ENCODE data around the gene BCKDK.

BCKDK gene

DNA sequence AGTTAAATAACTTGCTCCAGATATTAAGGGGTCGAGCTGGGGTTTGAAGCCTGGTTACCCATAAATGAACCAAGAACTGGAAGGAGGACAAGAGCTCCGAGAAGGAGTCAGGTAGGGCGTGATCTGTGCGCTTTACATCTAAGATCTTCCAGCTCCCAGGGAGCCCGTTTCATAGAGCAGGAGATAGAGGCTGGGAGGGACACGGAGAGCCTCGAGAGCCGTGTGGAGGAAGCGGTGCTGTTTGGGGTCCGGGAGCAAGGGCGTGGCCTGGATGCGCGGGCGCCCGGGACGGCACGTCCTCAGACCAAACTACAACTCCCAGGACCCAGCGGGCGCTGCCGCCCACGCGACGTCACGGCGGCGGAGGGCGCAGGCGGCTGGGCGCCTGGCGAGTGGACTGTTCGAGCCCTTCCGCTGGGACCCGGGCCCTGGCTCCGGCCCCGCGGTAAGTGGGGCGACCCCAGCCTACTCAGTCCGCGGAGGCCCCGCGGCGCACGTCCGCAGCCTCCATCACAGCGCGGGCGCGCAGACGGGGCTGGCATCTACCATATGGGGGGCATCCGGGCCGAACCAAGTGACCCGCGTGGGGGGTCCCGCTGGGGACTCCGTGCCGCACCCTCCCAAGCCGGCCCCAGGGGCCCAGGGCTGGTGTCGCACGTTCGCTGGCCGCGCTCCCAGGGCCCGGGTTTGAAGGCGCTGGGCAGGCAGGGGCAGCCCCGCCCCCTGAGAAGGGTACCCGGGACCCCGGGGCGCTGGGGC, at the start of gene BCKDK:
Gene BCKDK (plus strand): TSS at position 352 of the 759 bp plus-strand sequence. CDS start 838 bp downstream, outside the sequence.
- DNase-seq (ENCODE audit: low spot score) = peak; percentile 83

GRCh38 chr16:31061126-31061812, 46.9 kb upstream of the BCKDK start:
- DNase-seq (ENCODE audit: low spot score) = no peak

GRCh38 chr16:31061813-31062440, 46.3 kb upstream of the BCKDK start:
- DNase-seq (ENCODE audit: low spot score) = no peak

DNA sequence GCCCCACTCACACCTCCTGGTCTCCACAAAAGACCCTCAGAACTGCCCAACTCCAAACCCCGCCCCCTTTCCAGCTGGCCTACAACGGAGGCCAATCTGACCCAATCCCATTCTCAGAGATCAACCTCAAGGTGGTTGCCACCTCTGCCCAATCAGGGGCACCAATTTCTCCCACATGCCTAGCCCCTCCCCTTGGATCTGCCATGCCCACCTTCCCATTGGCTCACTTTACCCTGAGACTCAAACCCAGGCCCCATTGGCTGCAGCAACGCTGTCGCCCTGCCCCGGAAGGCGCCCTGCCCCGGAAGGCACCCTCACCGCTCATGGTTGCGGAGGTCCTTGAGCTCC, 44.7 kb upstream of the BCKDK start:
- no peak for DNase-seq (ENCODE audit: low spot score)

GRCh38 chr16:31063843-31064611, 44.2 kb upstream of the BCKDK start:
- no peak for DNase-seq (ENCODE audit: low spot score)

DNA sequence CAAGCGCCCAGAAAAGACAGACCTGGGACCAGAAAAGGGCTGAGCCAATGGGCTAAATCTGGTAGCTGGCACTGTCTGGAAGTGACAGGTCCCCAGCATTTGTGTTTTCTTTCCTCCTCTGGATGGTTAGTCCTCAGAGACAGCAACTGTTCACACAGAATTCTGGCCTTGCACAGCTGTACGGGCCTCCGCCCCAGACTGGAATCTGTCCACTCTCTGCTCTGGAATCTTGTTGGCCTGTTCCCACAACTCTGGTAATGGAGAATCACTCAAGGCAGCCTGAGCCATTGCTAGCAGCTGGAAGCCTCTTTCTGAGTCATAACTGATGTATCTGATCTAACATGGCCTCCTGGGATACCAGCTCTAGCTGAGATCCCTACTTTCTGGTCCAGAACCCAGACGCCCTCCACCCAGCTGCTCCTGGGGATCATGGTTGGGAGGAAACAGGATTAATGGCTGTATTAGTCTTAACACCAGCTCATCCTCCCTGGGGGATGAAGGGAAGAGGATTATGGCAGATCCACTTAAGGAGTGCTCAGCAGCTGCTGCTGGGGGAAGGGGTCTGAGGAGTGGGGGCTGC, 43.2 kb upstream of the BCKDK start:
- DNase-seq (ENCODE audit: low spot score) = peak; percentile 58

DNA sequence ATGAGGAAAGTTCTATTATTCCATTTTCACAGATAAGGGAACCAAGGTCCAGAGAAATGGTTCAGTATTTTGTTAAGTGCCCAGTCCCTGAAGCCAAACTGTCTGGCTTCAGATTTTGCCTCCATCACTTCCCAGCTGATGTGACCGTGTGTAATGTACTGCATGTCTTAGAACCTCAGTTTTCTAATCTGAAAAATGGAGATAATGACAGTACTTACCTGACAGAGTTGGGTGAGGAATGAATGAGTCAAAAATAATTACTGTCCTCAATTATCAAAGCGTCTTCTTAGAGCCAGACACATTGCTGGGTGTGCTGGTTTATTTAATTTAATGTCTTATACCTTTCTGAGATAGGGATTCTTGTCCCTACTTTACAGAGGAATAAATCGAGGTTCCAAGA, 40.8 kb upstream of the BCKDK start:
- DNase-seq (ENCODE audit: low spot score) = no peak

GRCh38 chr16:31071861-31072260, 36.3 kb upstream of the BCKDK start:
- no peak for DNase-seq (ENCODE audit: low spot score)

- no peak for DNase-seq (ENCODE audit: low spot score)
Observed at GRCh38 chr16:31072540-31073141, 35.5 kb upstream of the BCKDK start.

DNA sequence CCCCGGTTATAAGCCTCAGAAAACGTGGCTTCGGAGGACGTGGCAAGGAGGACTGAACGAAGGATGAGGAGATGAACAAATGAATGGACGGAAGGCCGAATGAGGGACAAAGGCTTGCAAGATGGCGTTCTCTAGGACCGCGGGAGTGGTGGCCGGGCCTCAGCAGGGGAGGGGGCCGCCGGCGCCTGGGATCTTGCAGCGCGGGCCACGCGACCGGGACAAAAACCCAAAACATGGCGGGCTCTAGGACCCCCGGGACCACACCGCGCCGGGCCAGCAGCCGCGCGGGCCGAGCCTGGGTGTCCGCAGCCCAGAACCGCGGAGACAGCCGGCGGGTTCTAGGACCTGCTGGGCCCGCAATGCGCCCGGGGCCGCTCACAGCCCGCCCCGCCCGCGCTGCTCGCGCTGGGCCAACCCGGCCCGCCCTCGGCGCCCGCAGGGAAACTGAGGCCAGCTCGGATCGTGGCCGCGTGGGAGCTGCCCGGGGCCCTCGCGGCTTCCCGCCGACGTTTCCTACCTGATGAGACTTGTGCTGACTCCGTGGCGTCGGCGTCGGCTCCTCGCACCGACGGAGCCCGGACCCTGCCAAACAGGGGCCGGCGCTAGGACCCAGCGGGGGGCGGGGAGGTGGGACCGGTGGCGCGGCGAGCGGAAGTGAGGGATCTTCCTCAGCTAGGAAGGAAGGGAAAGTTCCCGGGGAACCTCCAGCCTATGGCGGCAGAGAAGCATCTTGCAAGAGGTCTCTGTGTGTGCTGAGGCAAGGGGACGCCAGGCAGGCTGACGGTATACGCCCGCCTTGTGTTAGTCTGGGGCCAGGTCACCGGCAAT, 34.8 kb upstream of the BCKDK start:
- peak; percentile 94 for DNase-seq (ENCODE audit: low spot score)

GRCh38 chr16:31073970-31074813, 34.0 kb upstream of the BCKDK start, which contains the start of the genes ZNF646 and ZNF668:
Gene ZNF646, plus strand, starts transcription at chr16:31074422. Its CDS starts 1,903 bp downstream, at chr16:31076325.
Gene ZNF668, minus strand, starts transcription at chr16:31074240. Its CDS starts 9,781 bp downstream, at chr16:31064459.
- DNase-seq (ENCODE audit: low spot score) = peak; percentile 96

GRCh38 chr16:31074814-31075183, 33.4 kb upstream of the BCKDK start:
- DNase-seq (ENCODE audit: low spot score) = no peak

- DNase-seq (ENCODE audit: low spot score) = no peak
Observed at GRCh38 chr16:31076319-31076718, 31.9 kb upstream of the BCKDK start.

DNA sequence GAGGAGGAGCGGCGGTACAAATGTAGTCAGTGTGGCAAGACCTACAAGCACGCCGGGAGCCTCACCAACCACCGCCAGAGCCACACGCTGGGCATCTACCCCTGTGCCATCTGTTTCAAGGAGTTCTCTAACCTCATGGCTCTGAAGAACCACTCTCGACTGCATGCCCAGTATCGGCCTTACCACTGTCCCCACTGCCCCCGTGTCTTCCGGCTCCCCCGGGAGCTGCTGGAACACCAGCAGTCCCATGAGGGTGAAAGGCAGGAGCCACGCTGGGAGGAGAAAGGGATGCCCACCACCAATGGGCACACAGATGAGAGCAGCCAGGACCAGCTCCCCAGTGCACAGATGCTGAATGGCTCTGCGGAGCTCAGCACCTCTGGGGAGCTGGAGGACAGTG, 31.2 kb upstream of the BCKDK start:
- DNase-seq (ENCODE audit: low spot score) = no peak

- no peak for DNase-seq (ENCODE audit: low spot score)
Observed at GRCh38 chr16:31077592-31078396, 30.4 kb upstream of the BCKDK start.

GRCh38 chr16:31078597-31079341, 29.4 kb upstream of the BCKDK start:
- no peak for DNase-seq (ENCODE audit: low spot score)

DNA sequence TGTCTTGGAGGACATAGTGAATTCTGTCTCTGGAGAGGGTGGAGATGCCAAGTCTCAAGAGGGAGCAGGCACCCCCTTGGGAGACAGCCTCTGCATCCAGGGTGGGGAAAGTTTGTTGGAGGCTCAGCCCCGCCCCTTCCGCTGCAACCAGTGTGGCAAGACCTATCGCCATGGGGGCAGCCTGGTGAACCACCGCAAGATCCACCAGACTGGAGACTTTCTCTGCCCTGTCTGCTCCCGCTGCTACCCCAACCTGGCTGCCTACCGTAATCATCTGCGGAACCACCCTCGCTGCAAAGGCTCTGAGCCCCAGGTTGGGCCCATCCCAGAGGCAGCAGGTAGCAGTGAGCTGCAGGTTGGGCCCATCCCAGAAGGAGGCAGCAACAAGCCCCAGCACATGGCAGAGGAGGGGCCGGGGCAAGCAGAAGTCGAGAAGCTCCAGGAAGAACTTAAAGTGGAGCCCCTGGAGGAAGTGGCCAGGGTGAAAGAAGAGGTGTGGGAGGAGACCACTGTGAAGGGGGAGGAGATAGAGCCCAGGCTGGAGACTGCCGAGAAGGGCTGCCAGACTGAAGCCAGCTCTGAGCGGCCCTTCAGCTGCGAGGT, 28.7 kb upstream of the BCKDK start:
- DNase-seq (ENCODE audit: low spot score) = no peak
